AG04450 (cell line): Measurements from ENCODE around the gene C6orf132. TPM values are rescaled to one million over a fixed set of nuclear protein-coding genes. Genes with fewer than 3 reads are reported as not detected.

Source experiments
- CTCF ChIA-PET: fragments of 300-600, 350-600 bp; formaldehyde crosslinking; extraction: SDS; loops from one replicate; lab custom pipeline; 2022; ENCODE audit warnings: antibody characterized with exemption, inconsistent platforms; lab: Charles Lee
- POLR2A ChIA-PET: fragments of 350-600 bp; formaldehyde crosslinking; extraction: SDS; loops from one replicate; lab custom pipeline; 2021; ENCODE audit warnings: antibody characterized with exemption, inconsistent platforms; lab: Yijun Ruan, JAX
- DNase-seq: peaks from one replicate; pipeline ENCODE4 v3.0.0-alpha.2; 2011; ENCODE audit warnings: low read depth, low spot score
- H3K27ac ChIP-seq: one replicate; pipeline ENCODE4 v1.5.1; 2012; ENCODE audit warnings: low read depth, low read length, control low read depth
- H3K27me3 ChIP-seq: one replicate; pipeline ENCODE4 v1.6.0; 2012; ENCODE audit warnings: low read length; ENCODE audit not compliant: control insufficient read depth, insufficient read depth
- H3K4me3 ChIP-seq: 2 replicates; pipeline ENCODE4 v1.5.1; 2011; ENCODE audit warnings: mild to moderate bottlenecking, low read depth, low read length, control low read depth
- H3K9me3 ChIP-seq: 2 replicates; pipeline ENCODE4 v1.5.1; 2012; ENCODE audit warnings: low read length; ENCODE audit not compliant: control insufficient read depth, insufficient read depth
- CTCF ChIP-seq: IDR thresholded peaks from 2 replicates; pipeline ENCODE4 v1.5.1; 2011; ENCODE audit warnings: low read depth, low read length, control low read depth, inconsistent platforms
- polyA plus RNA-seq: library from polyadenylated mRNA; depleted of rRNA; stranded (reverse); fragments of >200 nt; gene quantifications from 2 replicates; pipeline ENCODE4 v1.2.3, GENCODE V29; 2011

C6orf132 gene
- polyA plus RNA-seq, 1 experiment: 0.68 TPM

- no peaks in the 10 kb centered on the region for H3K9me3 ChIP-seq
- TF ChIP-seq CTCF: no peak
- CTCF ChIA-PET: no interaction called here
- H3K27me3 ChIP-seq: no peaks in the 10 kb centered on the region
- POLR2A ChIA-PET: interaction anchor here (2.4 kb wide), 1 partner anchor 16 kb away, joined by 8 read pairs; no protein-coding TSS in a partner anchor
- H3K27ac ChIP-seq: no peak overlapping the region
- H3K4me3 ChIP-seq: no peak overlapping the region
- no peak for DNase-seq
Observed at GRCh38 chr6:42184475-42184874, 42.1 kb upstream of the C6orf132 start.

- TF ChIP-seq CTCF: no peak
Observed at GRCh38 chr6:42182101-42182500, 39.7 kb upstream of the C6orf132 start.

GRCh38 chr6:42179945-42180313 lies 37.5 kb upstream of the C6orf132 start:
- no peak overlapping the region for H3K4me3 ChIP-seq
- H3K27ac ChIP-seq: no peak overlapping the region
- no peak for TF ChIP-seq CTCF
- CTCF ChIA-PET: interaction anchor here (1.4 kb wide), 1 partner anchor 13 kb away, joined by 3 read pairs; no protein-coding TSS in a partner anchor
- no peak for DNase-seq
- H3K9me3 ChIP-seq: no peaks in the 10 kb centered on the region; the same call in 1 of the 2 replicates
- POLR2A ChIA-PET: no interaction called here
- peaks cover 3% of the 10 kb centered on the region for H3K27me3 ChIP-seq

More at GRCh38 chr6:42182101-42182500, 39.7 kb upstream of the C6orf132 start:
- ChIA-PET CTCF (no interaction called here), POLR2A (no interaction called here)
- Histone ChIP-seq H3K9me3 (no peaks in the 10 kb centered on the region; the same call in 1 of the 2 replicates), H3K4me3 (no peak overlapping the region), H3K27me3 (peaks cover 3% of the 10 kb centered on the region), H3K27ac (no peak overlapping the region)
- no peak for DNase-seq

GRCh38 chr6:42179261-42179944 lies 37.0 kb upstream of the C6orf132 start:
- no peak for DNase-seq
- peaks cover 3% of the 10 kb centered on the region for H3K27me3 ChIP-seq
- TF ChIP-seq CTCF: no peak
- ChIA-PET POLR2A (no interaction called here), CTCF (interaction anchor here (1.4 kb wide), 1 partner anchor 12 kb away, joined by 3 read pairs; no protein-coding TSS in a partner anchor)
- H3K4me3 ChIP-seq: no peak overlapping the region
- H3K27ac ChIP-seq: no peak overlapping the region
- no peaks in the 10 kb centered on the region; the same call in 1 of the 2 replicates for H3K9me3 ChIP-seq
